M059J (cell line): Measurements from ENCODE around the gene HACL1. TPM values are rescaled to one million over a fixed set of nuclear protein-coding genes. Genes with fewer than 3 reads are reported as not detected.
"Not testable (repeated sequence)": the region's sequence is repeated elsewhere in the genome, so short reads cannot be mapped to it uniquely, and the experiment has no call there.

Experiments used
- DNase-seq: peaks from one replicate; pipeline ENCODE4 v3.0.0-alpha.2; 2012; ENCODE audit warnings: low read depth
- total RNA-seq: library from RNA; depleted of rRNA; stranded (reverse); fragments of >200 nt; shearing (Covaris generic); gene quantifications from 2 replicates; pipeline ENCODE4 v1.2.3, GENCODE V29; 2014

HACL1 gene
- total RNA-seq, 1 experiment from 2014 or later = 19.5 TPM

- peak; percentile 82 for DNase-seq
Observed at GRCh38 chr3:15630646-15631350, 29.4 kb upstream of the HACL1 start.

- DNase-seq = peak; percentile 83
Observed at GRCh38 chr3:15629860-15630597, 28.7 kb upstream of the HACL1 start.

- no peak for DNase-seq
Observed at GRCh38 chr3:15628967-15629366, 27.6 kb upstream of the HACL1 start.

DNA sequence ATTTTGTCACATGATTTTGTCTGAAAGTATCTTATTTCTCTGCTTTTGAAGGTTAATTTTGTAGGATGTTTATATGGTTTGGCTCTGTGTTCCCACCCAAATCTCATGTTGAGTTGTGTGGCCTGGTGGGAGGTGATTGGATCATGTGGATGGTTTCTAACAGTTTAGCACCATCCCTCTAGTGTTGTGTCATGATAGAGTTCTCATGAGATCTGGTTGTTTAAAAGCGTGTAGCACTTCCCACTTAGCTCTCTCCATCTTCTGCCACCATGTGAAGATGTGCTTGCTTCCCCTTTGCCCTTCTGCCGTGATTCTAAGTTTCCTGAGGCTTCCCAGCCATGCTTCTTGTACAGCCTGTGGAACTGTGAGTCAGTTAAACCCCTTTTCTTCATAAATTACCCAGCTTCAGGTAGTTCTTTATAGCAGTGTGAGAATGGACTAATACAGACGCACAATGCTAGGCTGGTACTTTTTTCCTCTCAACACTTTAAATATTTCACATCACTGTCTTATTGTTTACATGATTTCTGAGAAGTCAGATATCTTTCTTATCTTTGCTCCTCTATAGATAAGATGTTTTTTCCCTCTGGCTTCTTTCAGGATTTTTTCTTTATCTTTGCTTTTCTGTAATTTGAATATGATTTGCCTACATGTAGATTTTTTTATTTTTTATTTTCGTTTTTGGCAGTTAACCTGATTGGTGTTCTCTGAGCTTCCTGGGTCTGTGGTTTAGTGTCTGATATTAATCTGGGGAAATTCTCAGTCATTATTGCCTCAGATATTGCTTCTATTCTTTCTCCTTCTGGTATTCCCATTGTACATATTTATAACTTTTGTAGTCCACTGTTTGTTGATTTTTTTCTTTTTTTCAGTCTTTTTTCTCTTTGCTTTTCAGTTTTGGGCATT lies 22.4 kb upstream of the HACL1 start:
- DNase-seq = no peak

DNA sequence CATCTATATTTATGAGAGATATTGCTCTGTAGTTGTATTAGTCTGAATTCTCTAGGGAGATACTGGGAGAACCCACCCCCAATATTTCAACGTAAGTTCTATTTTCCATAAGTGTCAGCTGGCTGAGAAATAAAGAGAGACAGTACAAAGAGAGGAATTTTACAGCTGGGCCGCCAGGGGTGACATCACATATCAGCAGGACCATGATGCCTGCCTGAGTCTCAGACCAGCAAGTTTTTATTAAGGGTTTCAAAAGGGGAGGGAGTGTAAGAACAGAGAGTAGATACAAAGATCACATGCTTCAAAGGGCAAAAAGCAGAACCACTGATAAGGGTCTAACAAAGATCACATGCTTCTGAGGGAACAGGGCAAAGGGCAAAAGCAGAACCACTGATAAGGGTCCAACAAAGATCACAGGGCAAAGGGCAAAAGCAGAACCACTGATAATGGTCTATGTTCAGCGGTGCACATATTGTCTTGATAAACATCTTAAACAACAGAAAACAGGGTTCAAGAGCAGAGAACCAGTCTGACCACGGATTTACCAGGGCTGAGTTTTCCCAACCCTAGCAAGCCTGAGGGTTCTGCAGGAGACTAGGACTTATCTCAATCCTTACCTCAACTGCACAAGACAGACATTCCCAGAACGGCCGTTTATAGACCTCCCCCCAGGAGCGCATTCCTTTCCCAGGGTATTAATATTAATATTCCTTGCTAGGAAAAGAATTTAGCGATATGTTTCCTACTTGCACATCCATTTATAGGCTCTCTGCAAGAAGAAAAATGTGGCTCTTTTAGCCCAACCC lies 18.5 kb upstream of the HACL1 start:
- not testable (repeated sequence) for DNase-seq

GRCh38 chr3:15616053-15616452 lies 14.7 kb upstream of the HACL1 start:
- peak; percentile 19 for DNase-seq

- no peak for DNase-seq
Observed at GRCh38 chr3:15614958-15615357, 13.6 kb upstream of the HACL1 start.

- no peak for DNase-seq
Observed at GRCh38 chr3:15612001-15612400, 10.6 kb upstream of the HACL1 start.

- DNase-seq = no peak
Observed at GRCh38 chr3:15611018-15611417, 9.6 kb upstream of the HACL1 start.

DNA sequence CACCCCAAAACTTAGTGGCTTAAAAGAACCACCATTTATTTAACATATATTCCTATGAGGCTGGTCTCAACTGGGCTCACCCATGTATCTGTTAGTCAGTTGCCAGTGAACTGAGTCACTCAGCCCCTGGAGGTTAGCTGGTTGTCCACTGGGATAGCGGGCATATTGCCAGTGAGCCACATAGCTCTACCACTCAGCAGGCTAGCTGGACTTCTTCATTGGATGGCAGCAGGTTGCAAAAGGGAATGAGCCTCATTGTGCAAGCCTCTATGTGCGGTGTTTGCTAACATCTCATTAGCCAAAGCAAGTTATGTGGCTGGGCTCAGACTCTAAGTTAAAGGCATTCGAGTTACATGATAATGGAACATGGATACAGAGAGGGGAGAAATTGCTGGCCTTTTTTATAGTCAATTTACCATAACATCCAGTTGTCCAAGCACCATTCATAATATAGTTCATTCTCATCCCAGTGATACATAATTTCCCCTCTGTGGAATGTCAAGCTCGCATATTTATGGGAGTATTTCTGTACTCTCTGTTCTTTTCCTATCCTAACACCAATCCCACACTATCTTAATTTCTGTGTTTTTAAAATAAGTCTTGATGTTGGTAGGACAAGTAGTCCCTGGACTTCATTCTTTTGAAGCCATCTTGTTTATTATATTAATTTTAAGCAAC lies 8.9 kb upstream of the HACL1 start:
- peak; percentile 92 for DNase-seq

DNA sequence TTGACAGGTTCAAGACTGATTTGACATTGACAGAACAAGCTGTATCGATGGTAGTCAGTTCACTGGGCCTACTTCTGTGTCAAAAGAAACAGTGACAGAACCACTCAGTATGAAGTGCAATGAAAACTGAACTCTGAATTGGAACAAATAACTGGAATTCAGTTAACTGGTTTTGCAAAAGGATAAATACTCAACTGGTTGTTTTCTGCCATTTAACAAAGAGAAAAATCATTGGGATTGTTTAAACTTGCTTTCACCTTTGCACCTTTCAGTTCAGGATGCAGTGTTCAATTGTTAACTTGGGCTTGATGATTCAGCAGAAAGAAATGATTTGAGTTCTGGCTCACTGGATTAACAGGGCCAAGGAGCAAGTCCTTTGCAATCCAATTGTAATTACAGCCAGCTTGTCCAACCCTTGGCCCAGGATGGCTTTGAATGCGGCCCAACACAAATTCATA lies 5.1 kb upstream of the HACL1 start:
- peak; percentile 26 for DNase-seq

GRCh38 chr3:15604584-15604983 lies 3.2 kb upstream of the HACL1 start:
- not testable (repeated sequence) for DNase-seq

DNA sequence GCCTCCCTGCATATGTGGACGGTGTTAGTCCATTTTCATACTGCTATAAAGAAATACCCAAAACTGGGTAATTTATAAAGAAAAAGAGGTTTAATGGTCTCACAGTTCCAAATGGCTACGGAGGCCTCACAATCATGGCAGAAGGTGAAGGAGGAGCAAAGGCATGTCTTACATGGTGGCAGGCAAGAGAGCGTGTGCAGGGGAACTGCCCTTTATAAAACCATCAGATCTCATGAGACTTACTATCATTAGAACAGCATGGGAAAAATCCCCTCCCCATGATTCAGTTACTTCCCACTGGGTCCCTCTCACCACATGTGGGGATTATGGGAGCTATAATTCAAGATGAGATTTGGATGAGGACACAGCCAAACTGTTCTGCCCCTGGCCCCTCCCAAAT lies 1.4 kb upstream of the HACL1 start:
- not testable (repeated sequence) for DNase-seq

- no peak for DNase-seq
Observed at GRCh38 chr3:15602146-15602536, 772 bp upstream of the HACL1 start.

DNA sequence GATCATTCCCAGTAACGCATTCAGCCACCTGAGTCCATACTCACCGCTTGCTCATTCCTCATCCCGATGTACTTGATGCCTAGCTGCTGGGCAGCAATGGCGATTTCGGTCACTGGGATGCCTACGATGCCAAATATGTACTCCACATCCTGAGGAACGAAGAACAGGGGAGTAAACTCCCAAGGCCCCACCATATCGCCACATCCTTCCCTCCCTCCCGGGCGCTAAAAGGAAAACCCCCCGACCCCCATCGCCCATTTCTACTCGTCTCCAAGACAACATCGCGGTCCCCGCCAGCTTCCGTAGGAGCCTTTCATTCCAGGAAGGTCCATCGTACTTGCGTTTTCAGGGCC lies 347 bp downstream of the HACL1 start:
- DNase-seq = peak; percentile 13

DNA sequence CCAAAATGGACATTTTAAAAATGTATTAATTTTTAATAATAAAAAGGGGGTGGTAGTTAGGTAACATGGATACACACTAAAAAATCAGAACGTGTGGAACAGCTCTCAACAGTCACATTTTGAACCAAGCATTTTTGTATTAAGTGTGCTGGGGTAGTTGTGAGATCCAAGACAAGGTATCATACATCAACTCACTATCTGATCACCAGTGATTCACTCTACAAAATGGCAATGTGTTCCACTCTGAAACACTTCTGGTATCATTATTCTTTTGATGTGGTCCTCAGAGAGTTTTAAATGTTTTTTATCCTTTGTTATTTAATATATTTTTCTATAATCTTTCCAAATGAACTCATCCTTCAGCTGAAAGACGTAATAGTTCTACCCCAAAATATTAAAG lies 5.4 kb downstream of the HACL1 start:
- no peak for DNase-seq

DNA sequence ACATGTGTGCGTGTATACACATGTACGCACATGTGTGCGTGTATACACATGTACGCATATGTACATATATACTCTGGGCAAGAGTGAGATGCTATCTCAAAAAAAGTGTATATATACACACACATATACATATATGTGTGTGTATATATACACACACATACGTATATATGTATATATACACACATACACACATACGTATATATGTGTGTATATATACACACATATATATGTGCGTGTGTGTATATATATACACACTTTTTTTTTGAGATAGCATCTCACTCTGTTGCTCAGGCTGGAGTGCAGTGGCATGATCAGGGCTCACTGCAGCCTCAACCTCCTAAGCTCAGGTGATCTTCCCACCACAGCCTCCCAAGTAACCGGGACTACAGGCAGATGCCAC lies 8.4 kb downstream of the HACL1 start:
- no peak for DNase-seq

GRCh38 chr3:15591928-15592327 lies 9.4 kb downstream of the HACL1 start:
- no peak for DNase-seq

DNA sequence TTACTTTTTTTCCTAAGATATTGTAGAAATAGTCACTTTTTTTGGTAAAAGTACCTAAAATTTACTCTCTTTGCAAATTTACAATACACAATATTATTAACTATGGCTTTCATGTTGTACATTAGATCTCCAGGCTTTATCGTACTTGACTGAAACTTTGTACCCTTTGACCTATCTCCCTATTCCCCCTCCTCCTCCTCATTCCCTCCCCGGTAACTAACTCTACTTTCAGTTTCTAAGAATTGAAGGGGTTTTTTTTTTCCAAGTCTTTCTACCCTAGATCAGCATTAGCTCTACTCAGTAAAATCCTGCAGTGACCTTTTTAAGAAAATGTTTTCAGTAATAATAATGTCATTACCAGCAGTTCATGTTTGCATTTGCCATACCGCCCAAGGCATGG lies 10.1 kb downstream of the HACL1 start:
- no peak for DNase-seq

- DNase-seq = no peak
Observed at GRCh38 chr3:15585111-15585845, 16.1 kb downstream of the HACL1 start.
